HG03060 (cell line): Measurements from ENCODE around the gene RIIAD1.
"Not testable (repeated sequence)": the region's sequence is repeated elsewhere in the genome, so short reads cannot be mapped to it uniquely, and the experiment has no call there.

ENCODE experiments used
- ATAC-seq: cut with Tn5 transposase; IDR thresholded peaks from one replicate; pipeline ENCODE4 v1.9.1; 2021; ENCODE audit warnings: low read depth, moderate number of reproducible peaks; ENCODE audit not compliant: unreplicated experiment

Gene RIIAD1

GRCh38 chr1:151729966-151730291 lies 8.6 kb downstream of the RIIAD1 start:
- no peak for ATAC-seq

- ATAC-seq, result no peak
These were observed 11.8 kb downstream of the RIIAD1 start for GRCh38 chr1:151733126-151733525.

GRCh38 chr1:151733995-151734394 lies 12.7 kb downstream of the RIIAD1 start:
- ATAC-seq, result not testable (repeated sequence)

GRCh38 chr1:151737026-151737425 lies 15.7 kb downstream of the RIIAD1 start:
- no peak for ATAC-seq

GRCh38 chr1:151737479-151737878 lies 16.2 kb downstream of the RIIAD1 start:
- ATAC-seq, result no peak

- no peak for ATAC-seq
These were observed 18.5 kb downstream of the RIIAD1 start for GRCh38 chr1:151739590-151740355.

GRCh38 chr1:151741516-151741915 lies 20.2 kb downstream of the RIIAD1 start:
- ATAC-seq, result no peak

GRCh38 chr1:151756291-151756690 lies 35.0 kb downstream of the RIIAD1 start:
- no peak for ATAC-seq

- no peak for ATAC-seq
These were observed 37.9 kb downstream of the RIIAD1 start for GRCh38 chr1:151759241-151759640.

GRCh38 chr1:151760597-151761385 lies 39.5 kb downstream of the RIIAD1 start:
- ATAC-seq, result no peak

- ATAC-seq, result no peak
These were observed 41.9 kb downstream of the RIIAD1 start, which contains the start of gene MRPL9 for GRCh38 chr1:151762941-151763921. Gene MRPL9, minus strand, starts transcription at chr1:151763496. Its CDS starts 17 bp downstream, at chr1:151763479.

- ATAC-seq, result no peak
These were observed 42.7 kb downstream of the RIIAD1 start for GRCh38 chr1:151763990-151764389.

GRCh38 chr1:151768351-151769066 lies 47.2 kb downstream of the RIIAD1 start:
- not testable (repeated sequence) for ATAC-seq

- not testable (repeated sequence) for ATAC-seq
These were observed 47.9 kb downstream of the RIIAD1 start for GRCh38 chr1:151769270-151769669.

- no peak for ATAC-seq
These were observed 52.4 kb downstream of the RIIAD1 start for GRCh38 chr1:151773702-151774101.

- no peak for ATAC-seq
These were observed 53.1 kb downstream of the RIIAD1 start for GRCh38 chr1:151774256-151774922.

GRCh38 chr1:151775894-151776664 lies 54.8 kb downstream of the RIIAD1 start:
- no peak for ATAC-seq

GRCh38 chr1:151776665-151777062 lies 55.3 kb downstream of the RIIAD1 start:
- ATAC-seq, result no peak

- ATAC-seq, result no peak
These were observed 56.0 kb downstream of the RIIAD1 start for GRCh38 chr1:151777317-151777716.
